ENCODE measurements around the gene UPK1A. TPM values are rescaled to one million over a fixed set of nuclear protein-coding genes. Genes with fewer than 3 reads are reported as not detected.

The UPK1A gene
- polyA plus RNA-seq, 3 donors from 2014 or later = not detected

DNA sequence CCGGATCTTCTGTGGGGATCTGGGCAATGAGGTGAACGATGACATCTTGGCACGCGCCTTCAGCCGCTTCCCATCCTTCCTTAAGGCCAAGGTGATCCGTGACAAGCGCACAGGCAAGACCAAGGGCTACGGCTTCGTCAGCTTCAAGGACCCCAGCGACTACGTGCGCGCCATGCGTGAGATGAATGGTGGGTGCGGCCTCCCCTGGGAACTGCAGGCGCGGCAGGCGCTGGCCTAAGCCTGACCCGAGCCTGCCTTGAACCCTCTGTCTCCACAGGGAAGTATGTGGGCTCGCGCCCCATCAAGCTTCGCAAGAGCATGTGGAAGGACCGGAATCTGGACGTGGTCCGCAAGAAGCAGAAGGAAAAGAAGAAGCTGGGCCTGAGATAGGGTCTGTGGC lies 29.2 kb upstream of the UPK1A start:
- peaks cover 8% of the 10 kb centered on the region in 2 donors for H3K4me1 Mint-ChIP-seq

GRCh38 chr19:35639321-35639639 lies 27.0 kb upstream of the UPK1A start:
- Mint-ChIP-seq H3K27me3 (ENCODE audit: low read depth in 3 of 3) (peaks cover 0 to 2% (median 0%) of the 10 kb centered on the region in 3 donors), H3K4me1 (peaks cover 3 to 11% of the 10 kb centered on the region in 2 donors), H3K4me3 (no peak overlapping the region), H3K9me3 (no peaks in the 10 kb centered on the region), H3K36me3 (peaks cover 0 to 11% (median 4%) of the 10 kb centered on the region in 3 donors), H3K27ac (peak overlapping the region in 1 of 6 donors; percentile 54)
- no peak for DNase-seq

More for the DNA sequence above, 29.2 kb upstream of the UPK1A start:
- peaks cover 0 to 2% (median 0%) of the 10 kb centered on the region in 3 donors for H3K27me3 Mint-ChIP-seq (ENCODE audit: low read depth in 3 of 3)
- no peak for DNase-seq
- H3K36me3 Mint-ChIP-seq = peaks cover 5 to 24% (median 12%) of the 10 kb centered on the region in 3 donors
- no peak overlapping the region for H3K4me3 Mint-ChIP-seq
- H3K9me3 Mint-ChIP-seq = no peaks in the 10 kb centered on the region
- no peak overlapping the region for H3K27ac Mint-ChIP-seq

DNA sequence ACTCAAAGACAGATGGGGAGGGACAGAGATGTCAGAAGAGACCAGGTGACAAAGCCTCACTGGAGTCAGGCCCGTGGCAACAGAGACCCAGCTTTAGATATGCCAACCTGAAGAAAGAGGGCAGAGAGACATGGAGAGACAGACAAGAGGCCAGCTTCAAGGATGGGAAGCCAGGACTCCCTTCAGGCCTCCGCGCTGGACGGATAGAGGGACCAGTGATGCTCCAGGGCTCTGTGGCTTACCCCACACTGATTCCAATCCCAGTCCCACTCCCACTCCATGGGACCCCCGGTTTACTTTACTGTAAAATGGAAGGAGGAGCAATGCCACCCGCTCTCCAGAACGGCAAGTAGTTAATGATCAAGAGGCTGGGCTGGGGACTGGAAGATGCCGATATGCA lies 26.5 kb upstream of the UPK1A start:
- Mint-ChIP-seq H3K27me3 (ENCODE audit: low read depth in 3 of 3) (peaks cover 0 to 2% (median 0%) of the 10 kb centered on the region in 3 donors), H3K36me3 (peaks cover 0 to 11% (median 4%) of the 10 kb centered on the region in 3 donors), H3K4me3 (no peak overlapping the region), H3K9me3 (no peaks in the 10 kb centered on the region), H3K27ac (peak overlapping the region in 1 of 6 donors; percentile 54), H3K4me1 (peaks cover 8 to 17% of the 10 kb centered on the region in 2 donors)
- DNase-seq = no peak

DNA sequence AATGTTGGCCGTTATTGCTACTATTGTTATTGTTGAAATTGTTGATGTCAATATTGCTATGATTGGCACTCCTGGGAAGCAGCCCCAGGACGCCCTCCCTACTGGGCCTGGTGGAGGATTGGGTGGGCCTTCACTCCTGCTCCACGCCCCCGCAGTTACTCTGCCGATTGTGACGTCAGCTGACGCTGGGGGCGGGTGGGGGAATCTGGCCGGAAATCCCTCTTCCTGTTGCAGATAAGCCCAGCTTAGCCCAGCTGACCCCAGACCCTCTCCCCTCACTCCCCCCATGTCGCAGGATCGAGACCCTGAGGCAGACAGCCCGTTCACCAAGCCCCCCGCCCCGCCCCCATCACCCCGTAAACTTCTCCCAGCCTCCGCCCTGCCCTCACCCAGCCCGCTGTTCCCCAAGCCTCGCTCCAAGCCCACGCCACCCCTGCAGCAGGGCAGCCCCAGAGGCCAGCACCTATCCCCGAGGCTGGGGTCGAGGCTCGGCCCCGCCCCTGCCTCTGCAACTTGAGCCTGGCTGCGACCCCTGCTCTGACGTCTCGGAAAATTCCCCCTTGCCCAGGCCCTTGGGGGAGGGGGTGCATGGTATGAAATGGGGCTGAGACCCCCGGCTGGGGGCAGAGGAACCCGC lies 24.7 kb upstream of the UPK1A start, which contains the start of gene ETV2:
Gene ETV2 (plus strand): TSS at position 231 of the 637 bp plus-strand sequence. CDS start 716 bp downstream, outside the sequence.
- H3K27ac Mint-ChIP-seq = peak within 1 kb of the TSS in 4 of 6 donors; percentile 35 to 71 (median 56)
- DNase-seq = peak; percentile 31 to 47 (median 43)
- peaks cover 0 to 2% (median 0%) of the 10 kb centered on the region in 3 donors for H3K36me3 Mint-ChIP-seq
- H3K4me3 Mint-ChIP-seq = peak within 1 kb of the TSS; percentile 38 to 72 (median 55)
- H3K27me3 Mint-ChIP-seq (ENCODE audit: low read depth in 3 of 3) = peaks cover 0 to 2% (median 0%) of the 10 kb centered on the region in 3 donors
- H3K9me3 Mint-ChIP-seq = no peaks in the 10 kb centered on the region
- H3K4me1 Mint-ChIP-seq = peaks cover 16 to 27% of the 10 kb centered on the region in 2 donors

DNA sequence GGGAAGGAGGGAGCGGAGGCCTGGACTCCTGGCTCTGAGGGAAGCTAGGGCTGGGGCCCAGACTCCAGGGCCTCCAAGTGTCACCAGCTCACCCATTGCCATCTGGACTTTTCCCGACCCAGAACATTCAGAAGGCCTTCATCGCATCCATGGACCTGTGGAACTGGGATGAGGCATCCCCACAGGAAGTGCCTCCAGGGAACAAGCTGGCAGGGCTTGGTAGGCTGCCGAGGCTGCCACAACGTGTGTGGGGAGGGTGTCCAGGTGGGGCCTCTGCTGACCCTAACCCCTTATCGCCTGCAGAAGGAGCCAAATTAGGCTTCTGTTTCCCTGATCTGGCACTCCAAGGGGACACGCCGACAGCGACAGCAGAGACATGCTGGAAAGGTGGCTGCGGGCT lies 24.0 kb upstream of the UPK1A start:
- H3K27ac Mint-ChIP-seq = peak overlapping the region in 1 of 6 donors; percentile 58
- peak overlapping the region; percentile 23 to 72 (median 55) for H3K4me3 Mint-ChIP-seq
- H3K4me1 Mint-ChIP-seq = peaks cover 16 to 27% of the 10 kb centered on the region in 2 donors
- H3K27me3 Mint-ChIP-seq (ENCODE audit: low read depth in 3 of 3) = peaks cover 0 to 2% (median 0%) of the 10 kb centered on the region in 3 donors
- no peak for DNase-seq
- no peaks in the 10 kb centered on the region for H3K9me3 Mint-ChIP-seq
- H3K36me3 Mint-ChIP-seq = no peaks in the 10 kb centered on the region

- no peak for DNase-seq
Observed at GRCh38 chr19:35642798-35643254, 23.5 kb upstream of the UPK1A start.

GRCh38 chr19:35643255-35644205 lies 22.8 kb upstream of the UPK1A start:
- Mint-ChIP-seq H3K27ac (peak overlapping the region; percentile 60 to 90 (median 82)), H3K36me3 (peaks cover 0 to 2% (median 0%) of the 10 kb centered on the region in 3 donors), H3K27me3 (ENCODE audit: low read depth in 3 of 3) (peaks cover 0 to 5% (median 3%) of the 10 kb centered on the region in 3 donors), H3K4me1 (peaks cover 25 to 35% of the 10 kb centered on the region in 2 donors), H3K4me3 (peak overlapping the region; percentile 79 to 90 (median 84)), H3K9me3 (no peaks in the 10 kb centered on the region)
- peak; percentile 79 to 83 (median 81) for DNase-seq

More at GRCh38 chr19:35642798-35643254, 23.5 kb upstream of the UPK1A start:
- Mint-ChIP-seq H3K9me3 (no peaks in the 10 kb centered on the region), H3K36me3 (no peaks in the 10 kb centered on the region), H3K4me3 (peak overlapping the region; percentile 72 to 90 (median 82)), H3K27ac (no peak overlapping the region), H3K4me1 (peaks cover 18 to 27% of the 10 kb centered on the region in 2 donors), H3K27me3 (ENCODE audit: low read depth in 3 of 3) (peaks cover 0 to 2% (median 0%) of the 10 kb centered on the region in 3 donors)

DNA sequence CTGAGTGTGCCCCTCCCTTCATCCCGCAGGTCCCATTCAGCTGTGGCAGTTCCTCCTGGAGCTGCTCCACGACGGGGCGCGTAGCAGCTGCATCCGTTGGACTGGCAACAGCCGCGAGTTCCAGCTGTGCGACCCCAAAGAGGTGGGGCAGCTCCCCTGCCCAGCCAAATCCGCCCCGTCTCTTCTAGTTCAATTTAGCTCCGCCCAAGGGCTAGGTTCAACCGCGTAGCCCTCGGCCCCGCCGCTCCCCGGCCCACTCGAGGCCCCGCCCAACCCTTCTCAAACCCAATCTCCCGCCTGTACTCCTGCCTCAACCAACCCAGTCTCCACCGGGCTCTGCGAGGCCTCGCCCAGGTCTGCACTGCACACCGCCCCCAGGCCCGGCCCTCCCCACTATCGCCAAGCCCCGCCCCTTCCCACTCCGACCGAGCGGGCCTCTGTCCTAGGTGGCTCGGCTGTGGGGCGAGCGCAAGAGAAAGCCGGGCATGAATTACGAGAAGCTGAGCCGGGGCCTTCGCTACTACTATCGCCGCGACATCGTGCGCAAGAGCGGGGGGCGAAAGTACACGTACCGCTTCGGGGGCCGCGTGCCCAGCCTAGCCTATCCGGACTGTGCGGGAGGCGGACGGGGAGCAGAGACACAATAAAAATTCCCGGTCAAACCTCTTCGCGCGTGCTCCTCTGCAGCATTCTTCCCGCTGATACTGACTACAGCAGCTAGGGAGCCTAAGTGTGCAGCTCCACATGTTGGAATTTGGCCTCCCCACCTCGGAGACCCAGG lies 21.9 kb upstream of the UPK1A start:
- peaks cover 33 to 43% of the 10 kb centered on the region in 2 donors for H3K4me1 Mint-ChIP-seq
- peaks cover 0 to 4% (median 3%) of the 10 kb centered on the region in 3 donors for H3K27me3 Mint-ChIP-seq (ENCODE audit: low read depth in 3 of 3)
- H3K9me3 Mint-ChIP-seq = no peaks in the 10 kb centered on the region

GRCh38 chr19:35644987-35645679 lies 21.2 kb upstream of the UPK1A start:
- DNase-seq = peak; percentile 34 to 46 (median 44)
- Mint-ChIP-seq H3K4me1 (peaks cover 33 to 45% of the 10 kb centered on the region in 2 donors), H3K4me3 (peak overlapping the region; percentile 79 to 90 (median 84)), H3K27ac (peak overlapping the region; percentile 60 to 90 (median 82)), H3K36me3 (peaks cover 0 to 2% (median 0%) of the 10 kb centered on the region in 3 donors), H3K9me3 (no peaks in the 10 kb centered on the region), H3K27me3 (ENCODE audit: low read depth in 3 of 3) (peaks cover 0 to 4% (median 3%) of the 10 kb centered on the region in 3 donors)

More for the DNA sequence above, 21.9 kb upstream of the UPK1A start:
- Mint-ChIP-seq H3K27ac (peak overlapping the region; percentile 60 to 90 (median 82)), H3K36me3 (peaks cover 0 to 2% (median 0%) of the 10 kb centered on the region in 3 donors), H3K4me3 (peak overlapping the region; percentile 79 to 90 (median 84))
- DNase-seq = peak; percentile 89 to 94 (median 92)

DNA sequence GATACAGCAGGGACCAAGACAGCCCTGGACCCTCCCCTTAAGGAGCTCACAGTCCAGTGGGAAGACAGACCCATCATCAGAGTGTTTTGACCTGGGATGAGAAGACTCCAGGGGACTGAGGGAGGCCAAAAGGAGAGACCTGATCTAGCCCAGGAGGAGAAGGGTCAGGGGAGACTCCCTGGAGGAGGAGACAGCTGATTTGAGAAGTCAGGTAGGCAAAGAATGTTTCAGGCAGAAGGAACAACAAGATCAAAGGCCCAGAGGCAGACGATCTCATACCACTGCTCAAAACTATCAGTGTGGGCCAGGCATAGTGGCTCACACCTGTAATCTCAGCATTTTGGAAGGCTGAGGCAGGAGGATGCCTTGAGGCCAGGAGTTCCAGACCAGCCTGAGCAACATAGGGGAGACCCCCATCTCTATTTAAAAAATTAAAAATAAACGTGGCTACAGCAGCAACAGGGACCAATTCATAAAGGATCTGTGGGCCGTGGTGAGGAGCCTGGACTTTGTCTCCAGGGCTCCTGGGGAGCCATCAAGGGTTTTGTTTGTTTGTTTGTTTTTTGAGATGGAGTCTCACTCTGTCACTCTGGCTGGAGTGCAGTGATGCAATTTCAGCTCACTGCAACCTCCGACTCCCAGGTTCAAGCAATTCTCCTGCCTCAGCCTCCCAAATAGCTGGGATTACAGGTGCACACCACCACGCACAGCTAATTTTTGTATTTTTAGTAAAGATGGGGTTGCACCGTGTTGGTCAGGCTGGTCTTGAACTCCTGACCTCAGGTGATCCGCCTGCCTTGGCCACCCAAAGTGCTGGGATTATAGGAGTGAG lies 20.4 kb upstream of the UPK1A start:
- Mint-ChIP-seq H3K27me3 (ENCODE audit: low read depth in 3 of 3) (peaks cover 0 to 4% (median 3%) of the 10 kb centered on the region in 3 donors), H3K4me3 (peak overlapping the region in 4 of 5 donors; percentile 6 to 84 (median 59)), H3K36me3 (peaks cover 0 to 2% (median under 1%) of the 10 kb centered on the region in 3 donors), H3K9me3 (no peaks in the 10 kb centered on the region), H3K27ac (peak overlapping the region in 2 of 6 donors; percentile 74 to 90), H3K4me1 (peaks cover 36 to 51% of the 10 kb centered on the region in 2 donors)
- DNase-seq = no peak

GRCh38 chr19:35648017-35648961 lies 18.0 kb upstream of the UPK1A start, which contains the start of gene COX6B1:
Gene COX6B1, plus strand, starts transcription at chr19:35648323. Its CDS starts 2,921 bp downstream, at chr19:35651244.
- Mint-ChIP-seq H3K4me3 (peak within 1 kb of the TSS; percentile 95 to 99 (median 97)), H3K27ac (peak within 1 kb of the TSS; percentile 88 to 97 (median 95))

More at GRCh38 chr19:35648017-35648961, 18.0 kb upstream of the UPK1A start, which contains the start of gene COX6B1:
- H3K9me3 Mint-ChIP-seq = no peaks in the 10 kb centered on the region
- H3K27me3 Mint-ChIP-seq (ENCODE audit: low read depth in 3 of 3) = peaks cover 0 to 4% (median 3%) of the 10 kb centered on the region in 3 donors
- H3K36me3 Mint-ChIP-seq = peaks cover 0 to 5% (median 2%) of the 10 kb centered on the region in 3 donors
- H3K4me1 Mint-ChIP-seq = peaks cover 46 to 47% of the 10 kb centered on the region in 2 donors
- DNase-seq = peak; percentile 91 to 92 (median 92)
